GM18867 (cell line): Measurements from ENCODE around the gene DEUP1.
"Not testable (repeated sequence)": the region's sequence is repeated elsewhere in the genome, so short reads cannot be mapped to it uniquely, and the experiment has no call there.

ENCODE experiments used
- ATAC-seq: cut with Tn5 transposase; IDR thresholded peaks from one replicate; pipeline ENCODE4 v1.9.1; 2021; ENCODE audit warnings: mild to moderate bottlenecking, moderate library complexity; ENCODE audit not compliant: unreplicated experiment

DEUP1 gene

GRCh38 chr11:93330446-93330984 lies at the start of gene DEUP1:
Gene DEUP1, plus strand, starts transcription at chr11:93330742. Its CDS starts 1,518 bp downstream, at chr11:93332260.
- ATAC-seq = no peak

GRCh38 chr11:93285430-93285829 lies 45.1 kb upstream of the DEUP1 start:
- no peak for ATAC-seq

- no peak for ATAC-seq
Observed at GRCh38 chr11:93287434-93287833, 43.1 kb upstream of the DEUP1 start.

GRCh38 chr11:93288079-93288478 lies 42.5 kb upstream of the DEUP1 start:
- ATAC-seq = peak; percentile 90

GRCh38 chr11:93288767-93289166 lies 41.8 kb upstream of the DEUP1 start:
- ATAC-seq = peak; percentile 60

- ATAC-seq = no peak
Observed at GRCh38 chr11:93289782-93290463, 40.6 kb upstream of the DEUP1 start.

- ATAC-seq = no peak
Observed at GRCh38 chr11:93291110-93291509, 39.4 kb upstream of the DEUP1 start.

GRCh38 chr11:93291898-93292297 lies 38.6 kb upstream of the DEUP1 start:
- no peak for ATAC-seq

- ATAC-seq = no peak
Observed at GRCh38 chr11:93295921-93296575, 34.5 kb upstream of the DEUP1 start.

- ATAC-seq = no peak
Observed at GRCh38 chr11:93303689-93304088, 26.9 kb upstream of the DEUP1 start.

- ATAC-seq = not testable (repeated sequence)
Observed at GRCh38 chr11:93314399-93314798, 16.1 kb upstream of the DEUP1 start.

- no peak for ATAC-seq
Observed at GRCh38 chr11:93319224-93319839, 11.2 kb upstream of the DEUP1 start.

GRCh38 chr11:93320230-93320629 lies 10.3 kb upstream of the DEUP1 start:
- no peak for ATAC-seq

GRCh38 chr11:93322207-93322606 lies 8.3 kb upstream of the DEUP1 start:
- no peak for ATAC-seq

- ATAC-seq = no peak
Observed at GRCh38 chr11:93323747-93324146, 6.8 kb upstream of the DEUP1 start.

- no peak for ATAC-seq
Observed at GRCh38 chr11:93324500-93324899, 6.0 kb upstream of the DEUP1 start.

- ATAC-seq = no peak
Observed at GRCh38 chr11:93326681-93327080, 3.9 kb upstream of the DEUP1 start.

- ATAC-seq = no peak
Observed at GRCh38 chr11:93329936-93330445, 551 bp upstream of the DEUP1 start.

- no peak for ATAC-seq
Observed at GRCh38 chr11:93340223-93340622, 9.7 kb downstream of the DEUP1 start.

- no peak for ATAC-seq
Observed at GRCh38 chr11:93344855-93345333, 14.4 kb downstream of the DEUP1 start.

- ATAC-seq = no peak
Observed at GRCh38 chr11:93348930-93349329, 18.4 kb downstream of the DEUP1 start.
